ENCODE data around the gene CDR2.
"Not testable (repeated sequence)": the region's sequence is repeated elsewhere in the genome, so short reads cannot be mapped to it uniquely, and the experiment has no call there.

The CDR2 gene

GRCh38 chr16:22301423-22301822 is 73.0 kb downstream of the CDR2 start:
- DNase-seq = not testable (repeated sequence)

DNA sequence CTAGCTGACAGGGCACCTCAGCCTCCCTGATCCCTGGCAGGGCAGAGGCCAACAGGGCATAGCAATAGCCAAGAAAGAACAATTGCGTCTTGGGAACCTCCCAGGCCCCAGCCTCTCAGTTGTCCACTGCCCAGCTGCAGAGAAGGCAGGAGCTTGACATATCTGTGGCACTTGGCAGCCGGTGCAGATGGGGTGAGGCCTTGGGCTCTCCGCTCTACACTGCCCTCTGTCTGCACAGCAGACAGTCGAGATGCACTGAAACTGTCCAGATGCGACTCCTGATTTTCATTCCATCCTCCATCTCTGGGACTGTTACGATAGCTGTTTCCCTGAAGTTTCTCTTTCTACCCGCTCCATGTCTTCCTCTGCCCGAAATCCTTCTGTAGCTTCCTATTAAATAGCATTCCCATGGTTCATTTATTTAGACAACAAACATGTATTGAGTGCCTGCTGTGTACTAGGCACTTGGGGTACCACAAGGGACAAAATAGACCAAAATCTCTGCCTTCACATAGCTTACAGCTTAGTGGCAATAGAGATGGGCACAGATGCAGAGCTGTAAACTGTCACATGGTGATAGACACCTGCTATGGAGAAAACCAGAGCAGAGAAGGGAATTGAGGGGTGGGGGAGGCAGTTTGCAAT is 73.9 kb downstream of the CDR2 start:
- peak in 2 of 5 experiments; percentile 33 to 70 for DNase-seq

DNA sequence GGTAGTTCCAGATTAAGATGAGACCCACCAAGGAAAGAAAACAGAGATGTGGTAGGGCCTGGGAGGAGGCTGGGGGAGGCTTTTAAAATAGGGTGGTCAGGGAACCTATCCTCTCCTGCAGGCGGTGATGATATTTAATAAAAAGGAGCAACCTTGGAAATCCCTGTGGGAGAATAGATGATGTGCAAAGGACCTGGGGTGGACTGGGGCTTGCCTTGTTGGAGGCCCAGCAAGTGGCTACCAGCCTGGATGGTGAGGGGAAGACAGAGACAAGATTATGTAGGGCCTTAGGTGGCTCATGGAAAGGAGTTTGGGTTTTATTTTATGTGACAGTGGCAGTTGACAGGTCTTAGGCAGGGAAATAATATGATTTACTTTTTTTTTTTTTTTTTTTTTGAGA is 75.4 kb downstream of the CDR2 start:
- DNase-seq = no peak

DNA sequence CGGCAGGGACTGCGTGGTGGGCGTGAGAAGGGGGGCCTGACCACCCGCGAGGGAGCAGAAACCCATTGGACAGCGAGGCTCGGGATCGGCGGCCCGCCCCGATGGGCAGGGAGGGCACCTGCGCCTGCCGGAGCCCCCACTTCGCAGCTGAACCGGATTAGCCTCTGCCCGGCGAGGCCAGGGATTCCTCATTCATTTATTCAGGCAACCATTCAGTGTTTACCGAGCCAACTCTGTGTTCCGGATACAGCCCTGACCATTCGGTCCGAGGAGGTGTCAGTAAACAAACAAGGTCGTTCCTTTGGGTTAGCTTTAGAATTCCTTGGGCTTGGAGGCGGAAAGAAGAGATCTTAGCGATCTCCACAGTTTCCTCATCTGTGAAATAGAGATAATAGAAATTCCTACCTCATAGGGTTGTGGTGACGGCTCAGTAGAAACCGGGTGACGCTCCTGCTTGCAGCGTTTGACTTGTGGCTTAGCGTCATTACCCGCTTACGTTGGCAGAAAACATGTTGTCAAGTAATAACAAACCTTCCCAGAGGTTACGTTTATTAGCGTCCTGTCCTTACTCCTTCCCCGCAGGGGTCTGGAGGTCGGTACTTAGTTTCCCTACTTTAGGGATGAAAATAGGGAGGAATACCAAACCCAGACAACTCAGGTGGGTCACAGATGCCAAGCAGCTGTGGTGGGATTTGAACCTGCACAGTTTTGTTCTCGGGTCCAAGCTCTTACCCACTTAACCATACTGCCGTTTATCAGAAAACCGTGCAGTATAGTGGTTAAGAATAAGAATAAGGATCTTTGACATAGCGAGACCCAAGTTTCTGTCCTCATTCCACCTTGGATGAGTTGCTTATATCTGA is 76.3 kb downstream of the CDR2 start:
- peak in 4 of 5 experiments; percentile 44 to 92 (median 76) for DNase-seq

DNA sequence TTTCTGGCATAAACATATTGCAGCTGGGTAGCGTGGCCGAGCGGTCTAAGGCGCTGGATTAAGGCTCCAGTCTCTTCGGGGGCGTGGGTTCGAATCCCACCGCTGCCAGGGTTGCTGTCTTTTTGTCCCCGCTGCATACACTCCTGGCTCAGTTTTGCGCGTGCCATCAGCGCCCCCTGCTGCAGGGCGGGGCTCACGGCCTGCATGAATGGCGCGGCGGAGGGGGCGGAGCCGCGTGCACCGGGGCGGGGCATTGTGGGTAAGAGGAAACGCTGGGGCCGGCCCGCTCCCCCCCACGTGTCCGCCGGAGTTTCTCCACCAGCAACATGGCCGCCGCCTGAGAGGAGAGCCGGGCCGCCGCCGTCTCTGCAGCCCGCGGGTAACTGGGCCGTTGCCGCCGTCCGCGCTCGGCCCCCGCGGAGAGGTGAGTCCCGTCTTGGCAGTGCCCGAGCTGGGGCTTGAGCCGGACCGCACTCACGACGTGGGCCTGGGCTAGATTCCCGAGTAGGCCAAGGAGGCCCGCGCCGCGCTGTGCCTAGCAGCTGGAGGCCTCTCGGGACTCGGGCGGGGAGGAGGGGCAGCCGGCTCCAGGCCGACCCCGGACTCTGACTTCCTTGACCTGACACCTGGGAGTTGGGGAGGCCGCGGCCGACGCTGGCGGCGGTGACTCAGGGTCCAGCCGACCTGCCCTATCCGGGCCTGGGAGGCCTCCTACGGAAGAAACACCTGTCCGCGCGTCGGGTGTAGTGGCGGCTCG is 77.1 kb downstream of the CDR2 start, which contains the start of gene POLR3E:
Gene POLR3E, plus strand, starts transcription at position 296 of the 757 bp plus-strand sequence. CDS start 5,560 bp downstream, outside the sequence.
- peak; percentile 96 to 100 (median 100) for DNase-seq

- peak in 1 of 5 experiments; percentile 12 for DNase-seq
These were observed 78.0 kb downstream of the CDR2 start for GRCh38 chr16:22296225-22297113.
